Tibial nerve (tissue), 3 donors: ENCODE results near the gene LAP3.

Experiments used
- CTCF ChIP-seq, 5 experiments: fragments of 200-600 bp in 3 of 5; fragments of 450-650 bp in 2 of 5; sonication (generic) in 3 of 5; IDR thresholded peaks; one replicate each; pipeline ENCODE4 v1.5.1; 2016 to 2019; ENCODE audit warnings: antibody characterized with exemption in 5 of 5, mild to moderate bottlenecking in 3 of 5, moderate library complexity in 2 of 5
- POLR2A ChIP-seq, 2 donors: fragments of 450-650 bp; IDR thresholded peaks; one replicate each; pipeline ENCODE4 v1.6.1; 2017; ENCODE audit warnings: antibody characterized with exemption in 2 of 2, mild to moderate bottlenecking in 2 of 2, moderate library complexity in 2 of 2

- TF ChIP-seq CTCF (IDR thresholded peaks at IDR 0.05): no peak
- TF ChIP-seq POLR2A (IDR thresholded peaks at IDR 0.05): no peak
These were observed 19.1 kb upstream of the LAP3 start for GRCh38 chr4:17557880-17558279.
